NCI-H446 (cell line): ENCODE data around the gene ZBTB7B.
A peak's percentile ranks its signal among the peaks of the same experiment; 100 is the strongest.

Source experiments
- DNase-seq, 2 experiments: peaks; one replicate each; lab custom pipeline; 2025; lab: John Stamatoyannopoulos, UW

ZBTB7B gene

DNA sequence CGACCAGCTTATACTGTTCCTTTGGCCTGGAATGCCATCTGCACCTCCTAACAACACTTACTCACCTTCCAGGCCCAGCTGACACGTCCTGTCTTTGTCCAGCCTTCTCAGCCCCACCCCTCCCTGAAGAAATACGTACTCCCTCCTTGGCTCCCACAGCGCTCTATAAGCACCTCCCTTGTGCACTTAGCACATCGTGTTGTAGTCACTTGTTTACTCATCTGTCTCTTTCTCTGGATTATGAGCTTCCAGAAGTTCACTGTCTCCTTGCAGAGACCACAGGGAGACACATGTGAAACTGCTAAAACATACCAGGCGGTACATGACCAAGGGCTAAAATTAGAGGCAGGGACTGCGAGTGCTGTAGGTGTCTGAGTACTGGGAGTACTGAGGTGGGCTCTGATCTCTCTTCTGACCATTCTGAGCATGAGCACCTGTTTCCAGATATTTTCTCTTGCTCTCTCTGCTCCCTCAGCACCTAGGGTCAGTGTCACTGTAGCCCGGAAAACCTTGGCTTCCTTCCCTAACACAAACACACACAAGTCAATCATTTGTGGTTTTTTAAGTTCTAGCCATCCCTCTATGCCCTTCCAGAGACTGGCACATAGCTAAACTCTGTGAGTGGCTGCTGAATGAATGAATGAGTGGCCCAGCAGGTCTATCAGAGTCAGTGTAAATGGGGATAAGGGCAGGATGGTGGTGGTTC lies 36.2 kb downstream of the ZBTB7B start:
- no peak for DNase-seq

DNA sequence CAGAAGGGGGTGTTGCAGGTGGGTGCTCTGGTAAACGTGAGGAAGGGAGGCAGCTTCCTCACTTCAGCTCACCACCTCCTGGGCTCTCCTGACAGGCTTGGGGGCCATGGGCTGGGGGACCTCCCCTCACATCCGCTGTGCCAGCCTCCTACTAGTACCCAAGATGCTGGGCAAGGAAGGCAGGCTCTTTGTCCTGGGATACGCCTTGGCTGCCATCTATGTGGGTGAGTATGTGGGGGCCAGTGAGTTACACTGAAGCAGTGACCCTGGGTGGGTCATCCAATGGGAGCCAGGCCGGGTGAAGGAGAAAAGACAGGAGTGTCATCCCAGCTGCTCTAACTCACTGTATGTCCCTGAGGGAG lies 36.7 kb downstream of the ZBTB7B start:
- no peak for DNase-seq

DNA sequence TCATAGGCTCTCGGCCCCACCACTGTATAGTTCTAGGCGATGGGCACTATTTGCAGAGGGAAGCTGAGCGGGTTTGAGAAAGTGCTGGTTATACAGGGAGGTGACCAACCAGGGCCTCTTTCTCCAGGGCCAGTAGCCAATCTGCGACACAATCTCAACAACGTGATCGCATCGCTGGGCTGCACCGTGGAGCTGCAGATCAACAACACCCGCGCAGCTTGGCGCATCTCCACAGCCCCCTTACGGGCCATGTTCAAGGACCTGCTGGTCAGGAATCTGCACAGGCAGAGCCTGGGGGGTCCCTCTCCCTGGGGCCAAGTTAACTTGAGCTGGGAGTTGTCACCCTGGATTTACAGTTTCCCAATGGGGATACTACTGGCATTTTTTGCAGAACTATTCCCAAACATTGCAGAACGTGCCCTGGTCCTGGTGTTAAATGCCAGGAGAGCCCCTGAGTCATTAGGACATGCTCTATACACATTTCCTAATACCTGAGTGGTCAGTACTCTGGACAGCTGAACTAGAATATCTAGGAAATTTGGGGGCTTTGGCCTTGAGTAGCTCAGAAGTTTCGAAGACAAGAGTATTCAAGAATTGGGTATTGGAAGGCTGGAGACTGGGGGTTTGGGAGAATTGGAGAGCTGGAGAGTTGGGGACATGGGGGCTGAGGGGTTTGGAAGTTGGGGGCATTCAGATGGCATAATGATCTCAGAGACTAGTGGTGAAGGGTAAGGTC lies 37.9 kb downstream of the ZBTB7B start:
- DNase-seq = no peak

DNA sequence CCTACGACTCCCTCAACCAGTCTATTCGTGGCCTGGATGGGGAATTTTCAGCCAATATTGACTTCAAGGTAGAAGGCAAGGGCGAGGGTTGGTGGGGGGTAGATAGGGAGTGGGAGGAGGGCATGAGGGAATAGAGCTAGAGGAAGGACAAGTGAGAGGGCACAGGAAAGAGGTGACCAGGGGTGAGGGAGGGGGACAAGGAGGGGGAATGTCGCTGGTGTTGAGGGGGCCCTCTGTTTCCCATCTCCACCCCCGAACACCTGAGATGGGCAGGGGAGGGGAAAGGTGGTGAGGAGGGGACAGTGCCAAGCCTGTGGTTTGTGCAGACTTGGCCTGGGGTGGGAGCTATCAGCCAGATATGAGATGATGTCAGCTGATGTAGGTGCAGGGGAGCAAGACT lies 40.2 kb downstream of the ZBTB7B start:
- DNase-seq = no peak

DNA sequence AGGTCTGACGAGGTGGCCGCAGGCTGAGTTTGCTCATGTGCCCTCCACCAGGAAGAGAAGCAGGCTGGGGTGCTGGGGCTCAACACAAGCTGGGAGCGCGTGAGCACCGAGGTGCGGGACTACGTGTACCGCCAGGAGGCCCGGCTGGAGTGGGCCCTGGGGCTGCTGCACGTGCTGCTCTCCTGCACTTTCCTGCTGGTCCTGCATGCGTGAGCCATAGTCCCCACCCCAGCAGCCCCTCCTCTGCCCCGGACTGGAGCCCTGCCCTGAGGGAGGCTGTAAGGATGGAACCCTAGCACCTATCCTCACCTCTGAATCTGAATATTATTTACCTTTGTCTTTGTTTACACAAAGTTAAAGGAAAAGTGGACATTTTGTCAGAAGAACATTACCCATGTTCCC lies 40.7 kb downstream of the ZBTB7B start:
- no peak for DNase-seq

DNA sequence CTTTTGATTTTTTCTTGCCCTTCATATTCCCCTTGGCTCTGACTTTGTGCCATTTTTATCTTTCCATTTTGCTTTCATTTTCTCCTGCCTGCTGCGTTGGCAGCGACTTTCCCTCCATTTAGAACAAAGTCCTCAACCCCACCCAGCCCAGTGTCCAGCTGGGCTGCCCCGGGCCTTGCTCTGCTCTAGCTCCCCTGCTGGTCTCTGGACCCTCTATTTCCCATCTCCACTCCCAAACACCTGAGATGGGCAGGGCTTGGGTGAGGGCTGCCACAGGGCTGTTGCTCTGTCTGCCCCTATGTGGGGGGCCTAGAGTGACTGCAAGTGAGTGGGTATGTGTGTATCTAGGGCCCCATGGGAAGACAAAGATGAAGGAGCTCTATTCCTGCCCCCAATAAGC lies 41.2 kb downstream of the ZBTB7B start:
- DNase-seq = no peak

DNA sequence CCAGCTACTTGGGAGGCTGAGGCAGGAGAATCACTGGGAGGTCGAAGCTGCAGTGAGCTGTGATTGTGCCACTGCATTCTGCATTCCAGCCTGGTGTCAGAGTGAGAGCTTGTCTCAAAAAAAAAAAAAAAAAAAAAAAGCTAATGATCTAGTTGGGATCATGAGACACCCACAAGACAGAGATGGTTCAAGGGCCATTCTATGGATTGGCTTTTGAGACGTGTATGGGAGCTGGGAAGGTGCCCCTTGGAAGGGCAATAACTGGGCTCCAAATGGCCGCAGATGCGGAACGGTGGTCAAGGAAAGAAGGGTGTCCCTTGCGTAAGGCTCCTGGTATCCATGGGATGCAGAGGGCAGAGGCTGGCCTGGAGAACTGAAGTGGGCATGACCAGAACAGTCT lies 41.8 kb downstream of the ZBTB7B start:
- DNase-seq = no peak

DNA sequence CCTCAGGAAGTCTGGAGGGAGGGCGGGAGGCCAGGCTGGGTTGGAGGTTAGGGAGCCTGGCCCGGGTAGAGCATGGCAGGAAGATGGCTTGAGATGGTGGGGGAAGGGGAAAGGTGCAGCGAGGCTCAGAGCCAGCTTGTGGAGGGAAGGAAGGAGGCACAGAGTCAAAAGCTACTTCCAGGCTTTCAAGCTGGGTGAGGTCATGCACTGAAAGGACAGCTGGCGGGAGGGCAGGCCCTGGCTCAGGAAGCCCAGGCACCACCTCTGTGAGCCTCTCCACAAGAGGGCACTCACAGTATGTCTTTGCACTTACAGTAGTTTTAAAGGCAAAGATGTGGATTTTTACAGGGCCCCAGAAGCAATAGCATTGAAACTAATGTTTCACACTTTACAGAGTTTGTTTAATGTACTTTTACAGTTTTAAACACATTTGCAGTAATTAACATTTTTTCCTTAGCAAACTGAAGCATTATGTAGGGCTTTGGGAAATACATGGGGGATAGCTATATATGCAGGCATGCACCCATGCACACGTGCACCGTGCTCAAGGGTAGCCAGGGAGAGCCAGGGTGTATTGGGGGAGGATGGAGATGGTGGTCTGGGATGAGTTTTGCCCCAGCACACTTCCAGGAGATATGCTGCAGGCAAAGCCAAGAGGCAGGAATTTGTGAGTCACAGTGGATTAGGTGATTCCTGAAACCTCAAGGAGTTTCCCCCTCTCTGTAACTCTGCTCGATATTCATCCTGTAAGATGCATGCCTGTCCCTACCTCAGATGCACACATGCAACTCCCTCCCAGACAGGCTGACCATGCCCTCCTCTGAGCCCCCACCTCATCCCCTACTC lies 42.4 kb downstream of the ZBTB7B start:
- DNase-seq = peak; percentile 15 to 81

DNA sequence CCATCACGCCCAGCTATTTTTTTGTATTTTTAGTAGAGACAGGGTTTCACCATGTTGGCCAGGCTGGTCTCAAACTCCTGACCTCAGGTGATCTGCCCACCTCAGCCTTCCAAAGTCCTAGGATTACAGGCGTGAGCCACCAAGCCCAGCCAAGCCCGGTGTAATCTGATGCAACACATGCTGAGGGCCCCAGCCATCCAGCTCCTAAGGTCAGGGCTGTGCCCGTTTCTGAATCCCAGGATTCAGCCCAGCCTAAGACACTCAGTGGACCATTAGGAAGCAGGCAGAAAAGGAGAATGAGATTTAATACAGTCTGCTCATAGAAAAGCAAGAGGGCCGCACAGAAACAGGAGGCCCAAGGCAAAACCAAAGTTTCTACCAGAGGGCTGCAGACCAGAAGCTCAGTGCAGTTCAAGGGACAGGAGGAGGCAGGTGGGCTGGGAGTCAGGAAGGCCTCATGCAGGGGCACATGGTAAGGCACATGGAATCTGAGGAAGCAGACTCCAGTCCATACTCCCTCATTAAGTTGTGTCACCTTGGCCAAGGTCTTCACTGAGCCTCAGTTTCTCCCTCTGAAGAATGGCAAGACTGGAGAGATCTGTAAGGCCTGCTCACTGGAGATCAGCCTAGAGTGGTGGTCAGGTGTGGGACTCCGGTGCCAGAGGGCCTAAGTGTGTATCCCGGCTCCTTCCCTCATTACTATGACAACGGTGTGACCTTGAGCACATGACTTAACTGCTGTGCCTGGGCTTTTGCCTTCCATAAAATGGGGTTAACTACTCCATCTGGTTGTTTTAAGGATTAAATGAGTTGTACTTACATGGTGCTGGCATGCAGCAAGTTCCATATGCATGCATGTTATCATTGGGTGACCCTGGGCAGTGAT lies 46.1 kb downstream of the ZBTB7B start:
- no peak for DNase-seq

DNA sequence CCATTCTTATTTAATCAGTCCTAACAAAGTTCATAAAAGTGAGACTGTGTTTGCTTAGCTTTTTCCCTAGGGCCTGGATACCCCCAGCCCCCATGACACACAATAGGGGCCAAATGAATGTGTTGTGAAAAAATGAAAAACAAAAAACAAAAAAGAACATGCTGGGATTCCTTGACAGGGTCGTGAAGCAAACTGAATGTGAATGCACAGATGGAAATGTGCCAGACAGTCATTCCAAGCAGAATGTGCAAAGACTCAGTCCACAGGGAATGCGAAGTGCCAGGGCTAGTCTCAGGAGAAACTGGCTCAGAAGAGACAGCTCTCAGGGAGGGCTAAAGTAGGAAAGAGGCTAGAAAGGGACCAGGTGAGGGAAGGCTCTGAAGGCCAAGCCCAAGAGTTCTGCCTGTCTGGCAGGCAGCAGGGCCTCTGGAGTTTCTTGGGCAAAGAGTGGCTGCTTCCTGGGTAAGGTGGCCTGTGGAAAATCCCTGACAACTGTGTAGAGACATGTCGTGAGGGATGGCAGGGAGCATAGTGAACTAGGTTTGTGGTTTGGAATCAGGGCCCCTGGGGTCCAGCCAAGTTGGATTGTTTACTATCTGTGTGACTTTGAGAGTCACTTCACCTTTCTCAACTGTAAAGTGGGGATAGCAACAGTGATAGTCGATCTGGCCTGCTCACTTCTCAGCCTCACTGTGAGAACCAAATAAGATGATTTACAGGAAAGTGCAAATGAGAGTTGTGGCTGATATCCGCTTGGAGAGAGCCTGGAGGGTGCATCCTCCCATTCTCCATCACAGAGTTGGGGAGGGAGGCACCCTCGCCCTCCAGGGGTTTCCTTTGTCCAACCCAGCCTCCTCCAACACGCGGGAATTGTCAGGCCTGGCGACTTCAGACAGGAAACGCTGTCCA lies 47.3 kb downstream of the ZBTB7B start:
- DNase-seq = peak in 1 of 2 experiments; percentile 56

DNA sequence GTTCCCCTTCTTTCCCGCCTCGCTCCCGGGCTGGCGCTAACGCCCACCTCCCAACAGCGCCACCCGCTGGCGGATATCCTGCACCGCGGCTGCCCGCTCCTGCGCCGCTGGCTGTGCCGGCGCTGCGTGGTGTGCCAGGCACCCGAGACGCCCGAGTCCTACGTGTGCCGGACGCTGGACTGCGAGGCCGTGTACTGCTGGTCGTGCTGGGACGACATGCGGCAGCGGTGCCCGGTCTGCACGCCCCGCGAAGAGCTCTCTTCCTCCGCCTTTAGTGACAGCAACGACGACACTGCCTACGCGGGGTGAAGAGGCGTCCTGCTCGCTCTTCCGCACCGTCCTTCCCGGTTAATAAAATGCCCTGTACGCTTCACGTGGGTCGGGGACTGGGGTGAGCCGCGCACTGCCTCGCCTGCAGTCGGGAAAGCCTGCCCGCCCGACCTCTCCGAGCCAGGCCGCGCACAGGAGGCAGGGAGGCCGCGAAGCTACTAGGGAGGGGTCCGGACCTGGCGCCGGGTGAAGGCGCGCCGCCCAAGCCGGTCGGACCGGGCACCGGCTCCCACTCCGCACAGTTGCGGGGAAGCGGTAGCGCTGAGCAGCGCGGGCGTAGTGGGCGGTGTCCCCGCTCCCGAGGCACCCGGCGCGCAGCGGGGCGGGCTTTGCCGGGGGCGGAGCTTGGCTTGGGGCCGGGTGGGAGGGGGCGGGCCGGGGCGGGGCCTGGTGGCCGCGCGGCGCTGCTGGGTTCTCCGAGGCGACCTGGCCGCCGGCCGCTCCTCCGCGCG lies 48.1 kb downstream of the ZBTB7B start, which contains the start of gene ADAM15:
Gene ADAM15, plus strand, starts transcription at position 757 of the 782 bp plus-strand sequence. CDS start 71 bp downstream, outside the sequence.
- peak; percentile 54 to 81 for DNase-seq

DNA sequence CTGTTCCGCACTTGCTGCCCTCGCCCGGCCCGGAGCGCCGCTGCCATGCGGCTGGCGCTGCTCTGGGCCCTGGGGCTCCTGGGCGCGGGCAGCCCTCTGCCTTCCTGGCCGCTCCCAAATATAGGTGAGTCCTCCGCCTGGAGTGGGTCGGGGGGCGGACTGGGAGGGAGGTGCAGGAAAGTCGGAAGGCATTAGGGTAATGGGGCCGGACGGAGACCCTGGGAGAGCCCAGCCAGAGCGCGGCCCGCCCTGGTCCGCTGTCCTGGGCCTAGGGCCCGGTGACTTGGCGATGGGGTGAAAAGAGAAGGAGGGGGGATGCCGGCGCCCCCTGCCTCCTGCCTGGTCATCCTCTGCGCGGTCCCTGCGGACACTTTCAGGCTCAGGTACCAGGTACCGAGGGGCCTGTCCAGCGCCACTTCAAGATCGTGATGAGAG lies 48.8 kb downstream of the ZBTB7B start:
- no peak for DNase-seq

DNA sequence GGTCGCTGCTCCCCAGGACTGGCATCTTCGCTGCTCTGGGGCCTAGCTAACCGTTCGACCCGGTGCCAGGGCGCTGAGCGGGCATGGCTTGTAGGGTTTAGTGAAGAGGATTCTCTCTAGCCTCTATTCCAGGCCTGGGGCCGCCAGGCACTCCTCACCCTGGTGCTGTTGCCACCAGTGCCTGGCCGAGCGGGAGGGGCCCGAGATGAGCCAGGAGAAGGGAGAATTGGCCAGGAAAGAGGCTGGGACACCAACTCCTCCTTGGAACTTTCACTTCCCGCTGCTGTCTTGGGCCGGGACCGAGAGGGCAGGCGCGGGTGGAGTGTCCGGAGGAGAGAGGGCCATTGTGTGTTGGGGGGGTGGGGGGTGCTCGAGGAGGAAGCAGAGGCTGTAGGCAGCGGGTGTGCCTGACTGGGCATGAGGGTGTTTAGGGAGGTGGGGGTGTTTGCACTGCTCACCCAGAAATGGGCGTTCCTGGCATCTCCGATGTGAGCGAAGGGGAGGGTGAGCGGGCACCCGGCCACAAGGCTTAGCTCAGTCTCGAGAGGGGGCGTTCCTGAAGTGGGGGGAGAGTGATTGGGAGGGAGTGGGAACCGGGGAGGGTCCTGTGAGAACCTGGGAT lies 49.3 kb downstream of the ZBTB7B start:
- peak; percentile 23 to 39 for DNase-seq

DNA sequence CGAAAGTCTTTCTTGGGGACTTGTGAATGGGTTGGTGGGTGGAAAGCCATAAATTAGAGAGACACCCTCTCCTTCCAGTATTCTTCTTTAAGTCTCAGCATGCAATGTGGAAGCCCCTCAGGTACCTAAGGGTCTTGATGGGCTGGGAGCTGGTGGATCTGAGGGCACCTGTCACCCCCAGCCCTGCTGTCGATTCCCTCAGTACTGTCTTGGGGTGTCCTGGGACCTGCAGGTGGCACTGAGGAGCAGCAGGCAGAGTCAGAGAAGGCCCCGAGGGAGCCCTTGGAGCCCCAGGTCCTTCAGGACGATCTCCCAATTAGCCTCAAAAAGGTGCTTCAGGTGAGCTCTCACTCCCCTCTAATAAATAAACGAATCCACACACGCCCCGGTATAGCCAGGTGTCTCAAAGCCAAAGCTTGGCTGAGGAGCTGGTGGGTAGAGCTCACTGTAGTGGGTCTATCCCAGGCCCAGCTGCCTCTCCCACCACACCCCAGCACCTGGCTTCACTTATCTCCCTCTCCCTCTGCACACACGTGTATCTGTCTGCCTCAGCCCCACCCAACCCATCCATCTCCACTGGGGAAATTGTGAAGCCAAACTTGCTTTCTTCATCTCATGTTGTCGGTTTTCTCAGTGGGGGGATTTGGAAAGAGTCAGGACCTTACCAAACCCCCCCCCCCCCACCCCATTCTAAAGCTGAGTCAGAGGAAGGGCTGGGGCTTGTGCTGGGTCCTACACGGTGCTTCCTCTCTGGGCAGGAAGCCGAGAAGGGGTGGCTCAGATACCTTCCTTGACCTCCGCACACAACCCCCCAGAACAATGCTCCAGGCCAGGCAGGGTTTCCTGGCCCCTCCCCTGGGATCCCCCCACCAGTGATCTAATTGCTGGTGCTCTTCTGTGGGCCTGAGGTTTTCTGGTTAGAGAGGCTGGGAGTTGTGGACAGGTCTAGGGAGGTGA lies 50.1 kb downstream of the ZBTB7B start:
- no peak for DNase-seq

DNA sequence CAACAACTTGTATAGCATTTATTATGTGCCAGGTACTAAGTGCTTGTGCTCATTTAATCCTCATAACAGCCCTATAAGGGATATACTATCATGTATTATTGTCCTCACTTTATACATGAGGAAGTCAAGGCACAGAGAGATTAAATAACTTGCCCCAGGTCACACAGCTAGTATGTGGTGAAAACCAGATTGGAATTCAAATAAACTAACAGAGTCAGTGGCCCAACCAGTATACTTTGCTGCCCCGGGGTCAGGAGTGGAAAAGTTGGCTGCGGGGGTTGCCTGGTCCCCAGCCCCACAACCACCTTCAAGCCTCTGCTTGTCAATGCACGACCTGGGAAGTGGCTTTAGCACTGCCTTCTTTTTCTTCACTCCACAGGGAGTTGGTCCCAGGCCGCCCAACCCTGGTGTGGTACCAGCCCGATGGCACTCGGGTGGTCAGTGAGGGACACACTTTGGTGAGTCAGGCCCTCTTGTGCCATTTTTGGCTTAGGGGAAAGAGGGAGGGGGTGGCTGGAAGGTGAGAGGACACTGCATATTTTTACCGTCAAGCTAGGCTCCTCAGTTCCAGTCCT lies 51.0 kb downstream of the ZBTB7B start:
- no peak for DNase-seq

DNA sequence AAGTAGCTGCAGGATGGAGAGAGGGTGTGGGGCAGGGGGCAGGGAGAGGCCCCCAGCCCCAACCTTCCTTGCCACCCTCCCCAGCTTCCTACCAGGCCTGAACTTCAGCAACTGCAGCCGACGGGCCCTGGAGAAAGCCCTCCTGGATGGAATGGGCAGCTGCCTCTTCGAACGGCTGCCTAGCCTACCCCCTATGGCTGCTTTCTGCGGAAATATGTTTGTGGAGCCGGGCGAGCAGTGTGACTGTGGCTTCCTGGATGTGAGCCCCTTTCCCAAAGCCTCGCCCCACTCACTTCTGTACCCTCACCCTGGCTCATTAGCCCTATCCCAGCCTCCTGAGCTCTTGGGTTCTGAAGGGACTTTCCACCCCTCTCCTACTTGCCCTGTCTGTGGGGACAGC lies 54.5 kb downstream of the ZBTB7B start:
- DNase-seq = no peak

DNA sequence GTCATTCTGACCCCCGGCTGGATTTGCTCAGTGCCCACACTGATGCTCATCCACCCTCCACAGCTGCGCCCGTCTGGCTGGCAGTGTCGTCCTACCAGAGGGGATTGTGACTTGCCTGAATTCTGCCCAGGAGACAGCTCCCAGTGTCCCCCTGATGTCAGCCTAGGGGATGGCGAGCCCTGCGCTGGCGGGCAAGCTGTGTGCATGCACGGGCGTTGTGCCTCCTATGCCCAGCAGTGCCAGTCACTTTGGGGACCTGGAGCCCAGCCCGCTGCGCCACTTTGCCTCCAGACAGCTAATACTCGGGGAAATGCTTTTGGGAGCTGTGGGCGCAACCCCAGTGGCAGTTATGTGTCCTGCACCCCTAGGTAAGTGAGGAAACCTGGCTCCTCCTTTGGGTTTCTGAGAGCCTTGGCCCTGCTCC lies 55.2 kb downstream of the ZBTB7B start:
- DNase-seq = no peak

DNA sequence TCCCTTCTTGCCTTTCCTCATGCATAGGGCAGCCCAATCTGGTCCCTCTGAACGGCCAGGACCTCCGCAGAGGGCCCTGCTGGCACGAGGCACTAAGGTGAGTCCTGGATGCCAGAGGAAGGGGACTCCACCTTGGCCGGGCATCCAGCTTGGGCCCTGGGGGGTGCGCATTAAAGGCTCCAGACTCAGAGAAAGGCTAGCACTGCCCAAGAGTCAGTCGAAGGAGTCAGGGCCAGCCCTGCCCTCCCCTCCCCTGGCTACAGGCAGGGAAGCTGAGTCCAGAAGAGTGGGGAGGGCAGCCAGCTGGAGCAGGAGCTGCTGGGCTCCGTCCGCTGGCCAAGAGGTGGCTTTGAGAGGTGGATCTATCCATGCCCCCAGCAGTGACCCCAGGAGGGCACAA lies 58.1 kb downstream of the ZBTB7B start:
- no peak for DNase-seq
